ENCODE results near the gene LTBP2.

- TF ChIP-seq MAX (IDR thresholded peaks at IDR 0.05): no peak
- no peak for TF ChIP-seq POLR2A (IDR thresholded peaks at IDR 0.05; ENCODE audit: low read length)
- no peak for TF ChIP-seq HMGXB4 (CRISPR knock-in tag; IDR thresholded peaks at IDR 0.05; ENCODE audit: borderline replicate concordance)
- no peak for TF ChIP-seq NPAS2 (CRISPR knock-in tag; IDR thresholded peaks at IDR 0.05; ENCODE audit: borderline replicate concordance)
- no peak for TF ChIP-seq HOXA7 (CRISPR knock-in tag; IDR thresholded peaks at IDR 0.05)
- no peak for TF ChIP-seq CTCF (IDR thresholded peaks at IDR 0.05)
- no peak for TF ChIP-seq ELK1 (IDR thresholded peaks at IDR 0.05; ENCODE audit: low read depth, low read length)
- no peak for TF ChIP-seq BCL3 (IDR thresholded peaks at IDR 0.05)
- no peak for TF ChIP-seq HDAC2 (IDR thresholded peaks at IDR 0.05)
These were observed 35.8 kb upstream of the LTBP2 start for GRCh38 chr14:74647678-74648461.
